ENCODE data around the gene CYP1B1. TPM values are rescaled to one million over a fixed set of nuclear protein-coding genes. Genes with fewer than 3 reads are reported as not detected.

Gene CYP1B1
- total RNA-seq, 1 donor from 2014 or later: 1.2 TPM

DNA sequence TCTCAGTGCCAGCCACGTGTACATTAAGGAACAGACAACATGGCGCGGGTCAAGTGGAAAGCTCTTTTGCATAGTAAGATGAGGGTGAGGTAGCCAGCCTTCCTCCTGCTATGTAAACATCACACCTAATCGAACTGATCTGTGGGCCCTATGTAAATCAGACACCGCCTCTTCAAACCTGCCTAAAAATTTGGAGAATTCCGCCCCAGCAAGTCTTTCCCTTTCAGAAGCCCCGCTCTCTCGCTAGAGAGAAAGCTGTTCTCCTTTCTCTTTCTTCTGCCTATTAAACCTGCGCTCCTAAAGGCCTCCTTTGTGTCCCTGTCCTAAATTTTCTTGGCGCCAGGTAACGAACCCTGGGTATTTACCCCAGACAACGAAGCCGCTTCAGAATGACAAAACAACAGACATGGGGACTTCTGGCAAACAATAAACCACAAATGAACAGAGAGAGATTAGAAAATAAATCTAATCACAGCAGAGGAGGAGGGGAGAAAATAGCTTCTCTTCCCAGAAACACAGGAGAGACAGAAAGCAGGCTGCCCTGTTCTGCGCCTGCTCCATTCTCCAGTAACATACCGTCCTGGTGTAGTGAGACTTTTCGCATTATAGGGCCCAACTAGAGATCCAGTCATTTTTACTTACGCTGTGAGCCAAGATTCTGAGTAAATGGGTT is 31.9 kb upstream of the CYP1B1 start:
- no peaks in the 10 kb centered on the region for H3K4me1 Mint-ChIP-seq
- H3K9me3 Mint-ChIP-seq: peaks cover 3% of the 10 kb centered on the region
- no peak overlapping the region for H3K27ac Mint-ChIP-seq
- no peak overlapping the region for H3K4me3 Mint-ChIP-seq
- ChIA-PET CTCF (interaction anchor here (1.0 kb wide), 1 partner anchor 12 kb away, joined by 3 read pairs; no protein-coding TSS in a partner anchor), POLR2A (no interaction called here)
- no peaks in the 10 kb centered on the region for H3K36me3 Mint-ChIP-seq (ENCODE audit: low read depth)
- H3K27me3 Mint-ChIP-seq: peaks cover 35% of the 10 kb centered on the region
- no peak for DNase-seq
- ATAC-seq (ENCODE audit: low read depth): no peak
- intact Hi-C loops (cut with micrococcal nuclease): no loop called here
- TF ChIP-seq, protein P1, sequence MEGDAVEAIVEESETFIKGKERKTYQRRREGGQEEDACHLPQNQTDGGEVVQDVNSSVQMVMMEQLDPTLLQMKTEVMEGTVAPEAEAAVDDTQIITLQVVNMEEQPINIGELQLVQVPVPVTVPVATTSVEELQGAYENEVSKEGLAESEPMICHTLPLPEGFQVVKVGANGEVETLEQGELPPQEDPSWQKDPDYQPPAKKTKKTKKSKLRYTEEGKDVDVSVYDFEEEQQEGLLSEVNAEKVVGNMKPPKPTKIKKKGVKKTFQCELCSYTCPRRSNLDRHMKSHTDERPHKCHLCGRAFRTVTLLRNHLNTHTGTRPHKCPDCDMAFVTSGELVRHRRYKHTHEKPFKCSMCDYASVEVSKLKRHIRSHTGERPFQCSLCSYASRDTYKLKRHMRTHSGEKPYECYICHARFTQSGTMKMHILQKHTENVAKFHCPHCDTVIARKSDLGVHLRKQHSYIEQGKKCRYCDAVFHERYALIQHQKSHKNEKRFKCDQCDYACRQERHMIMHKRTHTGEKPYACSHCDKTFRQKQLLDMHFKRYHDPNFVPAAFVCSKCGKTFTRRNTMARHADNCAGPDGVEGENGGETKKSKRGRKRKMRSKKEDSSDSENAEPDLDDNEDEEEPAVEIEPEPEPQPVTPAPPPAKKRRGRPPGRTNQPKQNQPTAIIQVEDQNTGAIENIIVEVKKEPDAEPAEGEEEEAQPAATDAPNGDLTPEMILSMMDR (IDR thresholded peaks at IDR 0.05): no peak

DNA sequence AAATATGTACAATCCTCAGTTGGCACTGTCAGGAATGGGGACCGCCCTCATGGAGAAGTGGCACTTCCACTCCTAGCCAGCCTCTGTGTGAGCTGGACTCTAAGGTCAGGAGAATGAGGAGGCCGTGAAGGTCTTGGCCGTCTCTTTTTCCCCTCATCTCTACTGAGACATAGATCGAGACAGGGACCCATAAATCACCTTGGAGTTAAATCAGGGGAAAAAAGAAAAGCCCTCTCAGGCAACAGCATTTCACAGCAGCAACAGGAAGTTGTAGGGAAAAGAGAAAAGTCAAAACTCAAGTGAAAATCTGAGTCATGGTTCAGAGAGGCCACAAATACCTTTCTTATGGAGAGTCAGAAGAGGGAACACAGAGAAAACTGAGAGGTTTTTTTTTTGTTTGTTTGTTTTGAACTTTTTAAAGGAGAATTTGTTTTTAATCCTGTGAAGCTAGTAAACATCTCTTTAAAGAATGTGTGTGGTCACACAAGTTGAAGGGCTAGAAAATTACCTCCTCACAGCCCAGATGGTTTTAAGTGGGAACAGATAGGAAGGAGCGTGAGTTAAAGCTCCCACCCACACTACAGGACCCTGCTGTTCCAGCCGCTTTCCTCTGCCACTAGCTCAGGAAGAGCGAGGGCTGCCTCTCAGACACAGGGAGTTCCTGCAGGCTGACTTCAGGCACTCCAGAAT is 30.6 kb upstream of the CYP1B1 start:
- no peak overlapping the region for H3K4me3 Mint-ChIP-seq
- TF ChIP-seq, protein P1 (IDR thresholded peaks at IDR 0.05): no peak
- H3K27me3 Mint-ChIP-seq: peaks cover 27% of the 10 kb centered on the region
- no peak for ATAC-seq (ENCODE audit: low read depth)
- peaks cover 3% of the 10 kb centered on the region for H3K9me3 Mint-ChIP-seq
- DNase-seq: no peak
- H3K36me3 Mint-ChIP-seq (ENCODE audit: low read depth): no peaks in the 10 kb centered on the region
- ChIA-PET CTCF (interaction anchor here (0.6 kb wide), 1 partner anchor 79 kb away, joined by 3 read pairs; no protein-coding TSS in a partner anchor), POLR2A (no interaction called here)
- intact Hi-C loops (cut with micrococcal nuclease): no loop called here
- no peak overlapping the region for H3K27ac Mint-ChIP-seq
- H3K4me1 Mint-ChIP-seq: no peaks in the 10 kb centered on the region

DNA sequence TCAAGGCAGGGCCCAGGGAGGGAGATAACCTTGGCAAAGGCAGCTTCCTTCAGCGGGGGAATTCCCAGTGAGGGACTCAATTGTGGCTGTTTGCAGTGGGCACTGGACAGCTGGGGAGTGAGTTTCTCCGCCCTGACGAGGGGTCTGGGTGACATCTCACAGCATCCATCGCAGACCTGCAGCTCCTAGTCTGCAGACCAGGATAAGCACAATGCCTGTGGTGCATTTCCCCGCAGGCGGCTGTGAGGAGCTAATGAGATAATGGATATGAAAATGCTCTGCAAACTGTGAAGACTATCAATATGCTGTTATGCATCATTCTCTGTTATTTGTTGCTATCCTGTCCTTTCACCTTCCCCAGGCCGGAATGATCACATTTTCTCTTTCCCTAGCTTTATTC is 30.0 kb upstream of the CYP1B1 start:
- peaks cover 24% of the 10 kb centered on the region for H3K27me3 Mint-ChIP-seq
- H3K27ac Mint-ChIP-seq: no peak overlapping the region

DNA sequence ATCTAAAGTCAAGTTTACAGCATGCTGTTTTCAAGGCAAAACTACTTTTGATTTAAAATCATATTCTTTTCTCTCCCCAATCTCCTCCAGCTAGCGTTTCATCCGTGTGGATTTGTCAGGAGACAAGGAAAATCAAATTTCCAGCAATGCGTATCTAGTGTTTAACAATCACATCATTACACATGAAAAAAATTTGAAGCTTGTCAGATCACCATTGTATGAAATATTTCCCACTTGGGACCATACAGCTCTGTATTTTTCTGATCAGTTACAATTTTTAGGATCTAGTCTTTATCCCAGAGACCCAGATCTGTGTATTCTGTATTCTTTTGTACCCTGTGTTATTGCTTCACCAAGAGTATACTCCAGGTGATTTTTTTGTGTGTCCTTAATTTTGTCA is 28.6 kb upstream of the CYP1B1 start:
- CTCF ChIA-PET: no interaction called here
- peaks cover 30% of the 10 kb centered on the region for H3K27me3 Mint-ChIP-seq

More for the DNA sequence above, 30.0 kb upstream of the CYP1B1 start:
- ATAC-seq (ENCODE audit: low read depth) (no peak), DNase-seq (no peak)
- TF ChIP-seq, protein P1 (IDR thresholded peaks at IDR 0.05): no peak
- peaks cover 3% of the 10 kb centered on the region for H3K9me3 Mint-ChIP-seq
- CTCF ChIA-PET: interaction anchor here (0.7 kb wide), 1 partner anchor 10 kb away, joined by 3 read pairs; no protein-coding TSS in a partner anchor
- H3K4me1 Mint-ChIP-seq: no peaks in the 10 kb centered on the region
- POLR2A ChIA-PET: no interaction called here
- intact Hi-C loops (cut with micrococcal nuclease): no loop called here
- no peak overlapping the region for H3K4me3 Mint-ChIP-seq
- H3K36me3 Mint-ChIP-seq (ENCODE audit: low read depth): no peaks in the 10 kb centered on the region

DNA sequence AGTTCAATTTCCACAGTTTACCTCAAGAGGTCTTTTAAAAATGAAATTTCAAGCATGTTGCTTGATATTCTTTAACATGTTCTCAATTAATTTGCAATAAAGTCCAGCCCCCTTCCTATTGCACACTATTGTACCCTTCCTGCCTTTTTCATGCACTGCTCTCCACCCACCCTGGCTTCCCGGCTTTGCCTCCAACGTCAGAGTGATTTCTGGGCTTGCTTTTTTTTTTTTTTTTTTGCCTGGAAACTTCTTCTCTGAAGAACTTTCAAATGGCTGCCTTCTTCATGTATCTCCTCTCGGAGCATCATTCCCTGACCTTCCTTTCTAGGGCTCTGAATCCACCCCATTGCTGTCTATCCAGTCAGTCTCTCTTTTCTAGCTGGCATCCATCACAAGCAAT is 24.4 kb upstream of the CYP1B1 start:
- Mint-ChIP-seq H3K4me1 (peaks cover 12% of the 10 kb centered on the region), H3K27ac (no peak overlapping the region), H3K9me3 (peaks cover 3% of the 10 kb centered on the region), H3K4me3 (no peak overlapping the region), H3K36me3 (ENCODE audit: low read depth) (no peaks in the 10 kb centered on the region), H3K27me3 (peaks cover 53% of the 10 kb centered on the region)
- ChIA-PET POLR2A (no interaction called here), CTCF (no interaction called here)
- TF ChIP-seq, protein P1 (IDR thresholded peaks at IDR 0.05): no peak
- intact Hi-C loops (cut with micrococcal nuclease): no loop called here
- ATAC-seq (ENCODE audit: low read depth): no peak
- no peak for DNase-seq

More for the DNA sequence above, 28.6 kb upstream of the CYP1B1 start:
- no peaks in the 10 kb centered on the region for H3K4me1 Mint-ChIP-seq
- DNase-seq: no peak
- TF ChIP-seq, protein P1 (IDR thresholded peaks at IDR 0.05): no peak
- intact Hi-C loops (cut with micrococcal nuclease): no loop called here
- ATAC-seq (ENCODE audit: low read depth): no peak
- H3K4me3 Mint-ChIP-seq: no peak overlapping the region
- H3K36me3 Mint-ChIP-seq (ENCODE audit: low read depth): no peaks in the 10 kb centered on the region
- peaks cover 3% of the 10 kb centered on the region for H3K9me3 Mint-ChIP-seq
- POLR2A ChIA-PET: no interaction called here
- H3K27ac Mint-ChIP-seq: no peak overlapping the region
